SK-N-MC (cell line): ENCODE measurements around the gene NDUFS6.

Experiments
- EZH2 ChIP-seq: fragments of 200-600 bp; sonication (generic); IDR thresholded peaks from one replicate; pipeline ENCODE4 v1.6.1; 2017; ENCODE audit warnings: antibody characterized with exemption
- FOXP2 ChIP-seq: optimal IDR thresholded peaks from 2 replicates; pipeline ENCODE3; 2011; ENCODE audit warnings: mild to moderate bottlenecking, moderate library complexity; ENCODE audit not compliant: insufficient read depth; ENCODE audit errors: extremely low read length, control extremely low read depth
- POLR2AphosphoS5 ChIP-seq: IDR thresholded peaks from 2 replicates; pipeline ENCODE4 v1.6.1; 2012; ENCODE audit warnings: mild to moderate bottlenecking, low read depth, low read length, borderline replicate concordance

DNA sequence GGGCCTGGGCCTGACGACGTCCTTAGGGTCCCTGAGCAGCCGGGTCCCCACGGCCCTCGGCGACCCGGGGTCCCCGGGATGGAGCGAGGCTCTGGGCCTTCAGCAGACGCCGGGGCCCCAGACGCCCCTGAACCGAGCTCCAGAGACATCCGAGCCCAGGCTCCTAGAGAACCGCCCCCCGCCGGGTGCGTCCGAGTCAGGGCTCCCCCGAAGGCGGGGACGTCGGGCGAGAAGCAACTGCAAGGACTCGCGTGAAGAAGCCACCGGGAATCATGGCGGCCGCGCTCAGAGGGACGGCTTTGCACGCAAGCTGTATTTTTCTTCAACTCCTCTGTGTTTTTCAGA lies 56.0 kb downstream of the NDUFS6 start:
- TF ChIP-seq EZH2 (no peak), POLR2AphosphoS5 (no peak), FOXP2 (no peak)
